ENCODE data around the gene LARGE1. TPM values are rescaled to one million over a fixed set of nuclear protein-coding genes. Genes with fewer than 3 reads are reported as not detected.

Gene LARGE1
- total RNA-seq, 1 donor: 22.8 TPM

DNA sequence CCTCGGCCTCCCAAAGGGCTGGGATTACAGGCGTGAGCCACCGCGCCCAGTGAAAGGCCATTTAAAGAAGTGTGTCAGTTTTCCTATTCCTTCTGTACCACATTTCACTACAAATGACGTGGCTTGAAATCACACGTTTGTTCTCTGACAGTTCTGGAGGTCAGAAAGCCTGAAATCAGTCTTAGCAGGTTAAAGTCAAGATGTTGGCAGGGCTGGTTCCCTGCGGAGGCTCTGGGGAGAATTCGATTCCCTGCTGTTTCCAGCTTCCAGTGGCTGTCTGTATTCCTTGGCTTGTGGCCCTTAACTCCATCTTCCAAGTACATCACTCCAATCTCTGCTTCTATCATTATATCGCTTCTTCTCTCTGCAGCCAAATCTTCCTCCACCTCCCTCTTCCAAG lies 383.2 kb downstream of the LARGE1 start:
- Histone ChIP-seq H3K4me1 (ENCODE audit: insufficient read depth, low read length) (no peaks in the 10 kb centered on the region), H3K36me3 (ENCODE audit: insufficient read depth, low read length) (no peaks in the 10 kb centered on the region), H3K4me2 (ENCODE audit: insufficient read depth, low read length) (no peak overlapping the region), H2AFZ (ENCODE audit: low read length) (no peak overlapping the region), H3K79me2 (ENCODE audit: insufficient read depth, low read length) (no peaks in the 10 kb centered on the region), H3K4me3 (ENCODE audit: insufficient read depth, low read length) (no peak overlapping the region), H3K27ac (ENCODE audit: low read depth, low read length) (no peak overlapping the region), H3K9me3 (ENCODE audit: low read depth, low read length) (no peaks in the 10 kb centered on the region), H4K20me1 (ENCODE audit: insufficient read depth, low read length) (no peaks in the 10 kb centered on the region), H3K27me3 (ENCODE audit: insufficient read depth, low read length) (no peaks in the 10 kb centered on the region)
- TF ChIP-seq, protein P1, sequence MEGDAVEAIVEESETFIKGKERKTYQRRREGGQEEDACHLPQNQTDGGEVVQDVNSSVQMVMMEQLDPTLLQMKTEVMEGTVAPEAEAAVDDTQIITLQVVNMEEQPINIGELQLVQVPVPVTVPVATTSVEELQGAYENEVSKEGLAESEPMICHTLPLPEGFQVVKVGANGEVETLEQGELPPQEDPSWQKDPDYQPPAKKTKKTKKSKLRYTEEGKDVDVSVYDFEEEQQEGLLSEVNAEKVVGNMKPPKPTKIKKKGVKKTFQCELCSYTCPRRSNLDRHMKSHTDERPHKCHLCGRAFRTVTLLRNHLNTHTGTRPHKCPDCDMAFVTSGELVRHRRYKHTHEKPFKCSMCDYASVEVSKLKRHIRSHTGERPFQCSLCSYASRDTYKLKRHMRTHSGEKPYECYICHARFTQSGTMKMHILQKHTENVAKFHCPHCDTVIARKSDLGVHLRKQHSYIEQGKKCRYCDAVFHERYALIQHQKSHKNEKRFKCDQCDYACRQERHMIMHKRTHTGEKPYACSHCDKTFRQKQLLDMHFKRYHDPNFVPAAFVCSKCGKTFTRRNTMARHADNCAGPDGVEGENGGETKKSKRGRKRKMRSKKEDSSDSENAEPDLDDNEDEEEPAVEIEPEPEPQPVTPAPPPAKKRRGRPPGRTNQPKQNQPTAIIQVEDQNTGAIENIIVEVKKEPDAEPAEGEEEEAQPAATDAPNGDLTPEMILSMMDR (IDR thresholded peaks at IDR 0.05; ENCODE audit: extremely low read depth, low read depth, low read length): no peak
- no peak for DNase-seq (ENCODE audit: insufficient read length, low spot score, missing footprints)

DNA sequence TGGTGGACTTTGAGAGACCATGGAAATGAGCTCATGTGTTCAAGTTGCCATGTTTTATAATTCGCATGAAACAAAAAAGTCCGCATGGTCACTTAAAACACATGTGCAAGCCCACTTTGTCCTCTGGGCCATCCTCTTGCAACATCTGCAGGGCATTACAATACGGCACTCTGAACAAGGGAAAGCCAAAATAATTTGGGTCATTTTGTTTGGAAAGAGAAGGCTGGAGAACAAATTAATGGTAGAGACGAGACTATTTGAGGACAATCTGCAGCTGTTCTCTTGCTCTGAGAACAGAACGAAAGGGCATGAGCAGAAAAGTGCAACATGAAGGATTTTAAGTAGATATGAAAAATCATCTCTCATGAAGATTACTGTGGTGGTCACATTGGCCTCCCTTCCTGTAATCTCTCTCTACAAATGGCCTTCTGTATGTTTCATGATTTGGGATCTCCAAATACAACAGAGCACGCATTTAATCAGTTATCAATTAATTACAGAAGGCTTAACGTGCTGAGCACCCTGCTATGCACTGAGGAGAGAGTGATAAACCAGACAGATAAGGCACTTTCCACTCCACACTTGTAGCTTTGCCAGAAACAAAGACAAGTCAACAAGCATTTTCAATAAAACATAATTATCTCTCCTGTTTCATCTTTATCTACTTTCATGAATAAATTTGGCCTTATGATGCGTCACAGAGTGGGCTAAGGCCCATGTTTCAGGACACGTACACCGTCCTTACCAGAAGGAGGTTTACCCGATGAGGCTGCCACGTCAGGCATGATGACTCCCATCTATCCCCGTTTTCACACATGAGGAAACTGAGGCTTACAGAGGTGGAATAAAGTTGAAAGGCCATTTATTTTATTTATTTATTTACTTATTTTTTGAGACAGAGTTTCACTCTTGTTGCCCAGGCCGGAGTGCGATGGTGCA lies 384.1 kb downstream of the LARGE1 start:
- H3K4me3 ChIP-seq (ENCODE audit: insufficient read depth, low read length): no peak overlapping the region
- H3K4me1 ChIP-seq (ENCODE audit: insufficient read depth, low read length): no peaks in the 10 kb centered on the region
- H2AFZ ChIP-seq (ENCODE audit: low read length): no peak overlapping the region
- no peaks in the 10 kb centered on the region for H3K36me3 ChIP-seq (ENCODE audit: insufficient read depth, low read length)
- DNase-seq (ENCODE audit: insufficient read length, low spot score, missing footprints): no peak
- H3K79me2 ChIP-seq (ENCODE audit: insufficient read depth, low read length): no peaks in the 10 kb centered on the region
- H3K27me3 ChIP-seq (ENCODE audit: insufficient read depth, low read length): no peaks in the 10 kb centered on the region
- H3K9me3 ChIP-seq (ENCODE audit: low read depth, low read length): no peaks in the 10 kb centered on the region
- H3K4me2 ChIP-seq (ENCODE audit: insufficient read depth, low read length): no peak overlapping the region
- H4K20me1 ChIP-seq (ENCODE audit: insufficient read depth, low read length): no peaks in the 10 kb centered on the region
- TF ChIP-seq, protein P1 (IDR thresholded peaks at IDR 0.05; ENCODE audit: extremely low read depth, low read depth, low read length): no peak
- no peak overlapping the region for H3K27ac ChIP-seq (ENCODE audit: low read depth, low read length)

DNA sequence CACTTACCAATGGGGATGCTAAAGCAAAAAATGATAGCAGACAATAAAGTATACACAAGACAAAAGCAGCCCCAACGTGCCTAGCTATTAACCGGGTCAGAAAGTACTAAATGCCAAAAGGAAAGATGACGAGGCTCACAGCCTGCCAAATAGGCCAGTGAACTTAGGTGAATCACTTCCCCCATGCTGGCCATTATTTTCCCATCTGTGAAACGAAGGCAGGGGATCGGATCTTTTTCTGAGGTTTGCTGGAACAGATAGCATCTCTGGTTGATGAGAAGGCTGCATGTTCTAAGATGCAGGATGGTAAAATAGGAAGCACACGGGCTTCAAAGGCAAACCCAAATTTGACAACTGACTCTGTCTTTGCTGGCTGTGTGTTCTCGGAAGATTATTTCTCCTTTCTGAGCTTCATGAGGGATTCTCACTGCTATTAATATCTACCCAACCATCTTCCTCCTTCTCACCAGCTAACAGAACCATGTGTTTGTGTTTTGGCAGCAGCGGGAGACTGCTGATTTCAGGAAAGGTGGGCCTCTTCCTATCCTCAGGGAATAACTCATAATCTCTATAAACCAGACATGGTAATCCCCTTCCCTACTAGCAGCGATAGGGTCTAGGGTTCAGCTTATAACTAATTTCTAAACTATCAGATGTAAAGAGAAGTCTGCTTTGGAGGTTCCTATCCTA lies 390.7 kb downstream of the LARGE1 start:
- no peaks in the 10 kb centered on the region for H3K36me3 ChIP-seq (ENCODE audit: insufficient read depth, low read length)
- H3K4me1 ChIP-seq (ENCODE audit: insufficient read depth, low read length): no peaks in the 10 kb centered on the region
- TF ChIP-seq, protein P1 (IDR thresholded peaks at IDR 0.05; ENCODE audit: extremely low read depth, low read depth, low read length): no peak
- no peaks in the 10 kb centered on the region for H3K27me3 ChIP-seq (ENCODE audit: insufficient read depth, low read length)
- no peak for DNase-seq (ENCODE audit: insufficient read length, low spot score, missing footprints)
- H3K27ac ChIP-seq (ENCODE audit: low read depth, low read length): no peak overlapping the region
- no peak overlapping the region for H2AFZ ChIP-seq (ENCODE audit: low read length)
- H3K4me2 ChIP-seq (ENCODE audit: insufficient read depth, low read length): no peak overlapping the region
- H4K20me1 ChIP-seq (ENCODE audit: insufficient read depth, low read length): no peaks in the 10 kb centered on the region
- H3K79me2 ChIP-seq (ENCODE audit: insufficient read depth, low read length): no peaks in the 10 kb centered on the region
- no peaks in the 10 kb centered on the region for H3K9me3 ChIP-seq (ENCODE audit: low read depth, low read length)
- H3K4me3 ChIP-seq (ENCODE audit: insufficient read depth, low read length): no peak overlapping the region

DNA sequence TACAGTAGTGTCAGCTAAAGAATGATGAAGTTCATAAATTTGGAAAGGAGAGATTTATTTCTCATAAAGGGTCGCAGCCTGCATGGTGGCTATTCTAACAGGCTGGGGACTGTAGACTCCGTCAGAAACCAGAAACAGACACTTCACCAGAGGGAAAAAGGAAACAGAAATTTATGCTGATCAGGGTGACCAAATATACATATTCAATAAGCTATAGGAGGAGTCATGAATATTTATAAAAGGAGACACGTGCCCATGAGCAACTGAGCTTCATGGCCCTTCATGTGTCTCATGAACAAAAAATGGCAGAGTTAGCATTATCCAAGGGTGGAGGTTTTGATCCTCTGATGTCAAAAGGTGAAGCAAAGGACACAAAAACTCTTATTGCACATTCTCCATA lies 392.1 kb downstream of the LARGE1 start:
- H3K4me3 ChIP-seq (ENCODE audit: insufficient read depth, low read length): no peak overlapping the region
- TF ChIP-seq, protein P1 (IDR thresholded peaks at IDR 0.05; ENCODE audit: extremely low read depth, low read depth, low read length): no peak
- no peaks in the 10 kb centered on the region for H3K36me3 ChIP-seq (ENCODE audit: insufficient read depth, low read length)

More for the DNA sequence above, 392.1 kb downstream of the LARGE1 start:
- no peaks in the 10 kb centered on the region for H3K9me3 ChIP-seq (ENCODE audit: low read depth, low read length)
- H3K4me1 ChIP-seq (ENCODE audit: insufficient read depth, low read length): no peaks in the 10 kb centered on the region
- H2AFZ ChIP-seq (ENCODE audit: low read length): no peak overlapping the region
- H3K27ac ChIP-seq (ENCODE audit: low read depth, low read length): no peak overlapping the region
- no peak for DNase-seq (ENCODE audit: insufficient read length, low spot score, missing footprints)
- H3K79me2 ChIP-seq (ENCODE audit: insufficient read depth, low read length): no peaks in the 10 kb centered on the region
- H3K4me2 ChIP-seq (ENCODE audit: insufficient read depth, low read length): no peak overlapping the region
- no peaks in the 10 kb centered on the region for H3K27me3 ChIP-seq (ENCODE audit: insufficient read depth, low read length)
- H4K20me1 ChIP-seq (ENCODE audit: insufficient read depth, low read length): no peaks in the 10 kb centered on the region

All from osteoblast (primary cell).